HG03520 (cell line): ENCODE measurements around the gene TMEM259.

Experiments used
- ATAC-seq: cut with Tn5 transposase; IDR thresholded peaks from one replicate; pipeline ENCODE4 v1.9.1; 2021; ENCODE audit warnings: mild to moderate bottlenecking, moderate library complexity; ENCODE audit not compliant: unreplicated experiment

TMEM259 gene

GRCh38 chr19:1017906-1018305 is 3.0 kb downstream of the TMEM259 start:
- ATAC-seq: no peak

GRCh38 chr19:1017115-1017905 is 3.6 kb downstream of the TMEM259 start:
- no peak for ATAC-seq

GRCh38 chr19:1016647-1017114 is 4.2 kb downstream of the TMEM259 start:
- ATAC-seq: no peak

GRCh38 chr19:1015782-1016646 is 4.9 kb downstream of the TMEM259 start:
- ATAC-seq: no peak

- ATAC-seq: no peak
These were observed 5.7 kb downstream of the TMEM259 start for GRCh38 chr19:1015061-1015781.

- ATAC-seq: no peak
These were observed 6.5 kb downstream of the TMEM259 start for GRCh38 chr19:1014161-1015060.

- no peak for ATAC-seq
These were observed 7.7 kb downstream of the TMEM259 start for GRCh38 chr19:1013218-1013617.

- no peak for ATAC-seq
These were observed 8.6 kb downstream of the TMEM259 start for GRCh38 chr19:1012334-1012733.

- ATAC-seq: no peak
These were observed 9.0 kb downstream of the TMEM259 start for GRCh38 chr19:1011831-1012333.

GRCh38 chr19:1010586-1011510 is 10.1 kb downstream of the TMEM259 start:
- ATAC-seq: no peak

GRCh38 chr19:1009981-1010538 is 10.9 kb downstream of the TMEM259 start:
- ATAC-seq: no peak

GRCh38 chr19:1009041-1009980 is 11.6 kb downstream of the TMEM259 start:
- no peak for ATAC-seq

- no peak for ATAC-seq
These were observed 12.5 kb downstream of the TMEM259 start for GRCh38 chr19:1008268-1009040.

GRCh38 chr19:1007399-1008251 is 13.3 kb downstream of the TMEM259 start:
- ATAC-seq: no peak

GRCh38 chr19:1006711-1007398 is 14.1 kb downstream of the TMEM259 start:
- no peak for ATAC-seq
